HepG2 (cell line): ENCODE measurements around the gene NLGN2. TPM values are rescaled to one million over a fixed set of nuclear protein-coding genes. Genes with fewer than 3 reads are reported as not detected.

Source experiments
- EP300 ChIP-seq, 3 experiments: sonication (generic) in 1 of 3; formaldehyde crosslinking in 1 of 3; IDR thresholded peaks; 2 replicates each; pipeline versions ENCODE4 v1.5.1 to v1.6.1; 2011 to 2020; ENCODE audit warnings: low read depth in 2 of 3, low read length in 2 of 3, borderline replicate concordance in 1 of 3, improper control_type of control experiment in 1 of 3, mild to moderate bottlenecking in 1 of 3, missing genetic modification reagents in 1 of 3, moderate library complexity in 1 of 3
- FOXC1 ChIP-seq: sonication (generic); formaldehyde crosslinking; IDR thresholded peaks from 2 replicates; pipeline ENCODE4 v1.8.0; 2022; ENCODE audit warnings: mild to moderate bottlenecking, missing genetic modification reagents, borderline replicate concordance
- GTF2F1 ChIP-seq: fragments of 150-350 bp; IDR thresholded peaks from 2 replicates; pipeline ENCODE4 v1.6.1; 2014; ENCODE audit warnings: low read length
- HCFC1 ChIP-seq: fragments of 150-350 bp; IDR thresholded peaks from 2 replicates; pipeline ENCODE4 v1.6.1; 2014; ENCODE audit warnings: low read depth, low read length
- MAFK ChIP-seq, 2 experiments: IDR thresholded peaks in 1 of 2; conservative IDR thresholded peaks in 1 of 2; 2 replicates each; pipeline ENCODE4 v1.6.1; 2011; ENCODE audit warnings: improper control_type of control experiment in 2 of 2, low read length in 2 of 2
- MEIS1 ChIP-seq: sonication (generic); formaldehyde crosslinking; IDR thresholded peaks from 2 replicates; pipeline ENCODE4 v1.9.0; 2021; ENCODE audit warnings: mild to moderate bottlenecking, missing genetic modification reagents, moderate library complexity, borderline replicate concordance
- NFIB ChIP-seq: sonication (generic); formaldehyde crosslinking; IDR thresholded peaks from 2 replicates; pipeline ENCODE4 v1.9.0; 2021; ENCODE audit warnings: missing genetic modification reagents, mild to moderate bottlenecking, borderline replicate concordance
- TBL1XR1 ChIP-seq: fragments of 150-350 bp; IDR thresholded peaks from 2 replicates; pipeline ENCODE4 v1.6.1; 2014; ENCODE audit warnings: borderline replicate concordance, low read length; ENCODE audit not compliant: partially characterized antibody
- ZBTB44 ChIP-seq: sonication (generic); formaldehyde crosslinking; IDR thresholded peaks from 2 replicates; pipeline ENCODE4 v1.4.0; 2020; ENCODE audit warnings: missing genetic modification reagents
- ZNF30 ChIP-seq: sonication (generic); formaldehyde crosslinking; IDR thresholded peaks from 2 replicates; pipeline ENCODE4 v1.5.0; 2020; ENCODE audit warnings: mild to moderate bottlenecking, missing genetic modification reagents
- ZNF567 ChIP-seq: sonication (generic); formaldehyde crosslinking; IDR thresholded peaks from 2 replicates; pipeline ENCODE4 v1.8.1; 2023; ENCODE audit warnings: mild to moderate bottlenecking, missing genetic modification reagents, borderline replicate concordance
- ZNF788 ChIP-seq: sonication (generic); formaldehyde crosslinking; IDR thresholded peaks from 2 replicates; pipeline ENCODE4 v1.5.0; 2020; ENCODE audit warnings: mild to moderate bottlenecking, missing genetic modification reagents, borderline replicate concordance
- polyA plus RNA-seq, 8 experiments: library from polyadenylated mRNA; depleted of rRNA in 3 of 8; stranded (reverse) in 7 of 8; unstranded in 1 of 8; fragments of >200 nt; fragmentation: Illumina TruSeq in 4 of 8; extraction: Trizol in 4 of 8; gene quantifications; 2 replicates each; pipeline versions ENCODE4 v1.2.1 to v1.2.3, GENCODE V29; 2011 to 2016; ENCODE audit warnings: low read depth in 4 of 8, missing spikeins in 1 of 8, mixed read lengths in 1 of 8; ENCODE audit not compliant: insufficient read depth in 1 of 8
- total RNA-seq, 5 experiments: library from RNA; depleted of rRNA; stranded (reverse); fragments of >200 nt; fragmentation: Illumina TruSeq; extraction: Trizol; gene quantifications; 2 replicates each; pipeline ENCODE4 v1.2.3, GENCODE V29; 2016; ENCODE audit warnings: low read depth in 1 of 5
- TF ChIP-seq, protein P1 (sequence below): sonication (generic); formaldehyde crosslinking; conservative IDR thresholded peaks from 2 replicates; pipeline ENCODE4 v1.8.0; 2022; ENCODE audit warnings: missing genetic modification reagents
- TF ChIP-seq, protein P2 (sequence below): sonication (generic); formaldehyde crosslinking; IDR thresholded peaks from 2 replicates; pipeline ENCODE4 v1.5.1; 2020; ENCODE audit warnings: mild to moderate bottlenecking, missing genetic modification reagents, moderate library complexity
- TF ChIP-seq, protein P3 (sequence below): sonication (generic); formaldehyde crosslinking; IDR thresholded peaks from 2 replicates; pipeline ENCODE4 v1.5.1; 2020; ENCODE audit warnings: mild to moderate bottlenecking, missing genetic modification reagents, borderline replicate concordance

The NLGN2 gene
- total and polyA plus RNA-seq, 2 of the 13 experiments (the other 11 are each of a cell fraction or from before 2014, with no cell fraction given) = 1.9 to 11.0 TPM

DNA sequence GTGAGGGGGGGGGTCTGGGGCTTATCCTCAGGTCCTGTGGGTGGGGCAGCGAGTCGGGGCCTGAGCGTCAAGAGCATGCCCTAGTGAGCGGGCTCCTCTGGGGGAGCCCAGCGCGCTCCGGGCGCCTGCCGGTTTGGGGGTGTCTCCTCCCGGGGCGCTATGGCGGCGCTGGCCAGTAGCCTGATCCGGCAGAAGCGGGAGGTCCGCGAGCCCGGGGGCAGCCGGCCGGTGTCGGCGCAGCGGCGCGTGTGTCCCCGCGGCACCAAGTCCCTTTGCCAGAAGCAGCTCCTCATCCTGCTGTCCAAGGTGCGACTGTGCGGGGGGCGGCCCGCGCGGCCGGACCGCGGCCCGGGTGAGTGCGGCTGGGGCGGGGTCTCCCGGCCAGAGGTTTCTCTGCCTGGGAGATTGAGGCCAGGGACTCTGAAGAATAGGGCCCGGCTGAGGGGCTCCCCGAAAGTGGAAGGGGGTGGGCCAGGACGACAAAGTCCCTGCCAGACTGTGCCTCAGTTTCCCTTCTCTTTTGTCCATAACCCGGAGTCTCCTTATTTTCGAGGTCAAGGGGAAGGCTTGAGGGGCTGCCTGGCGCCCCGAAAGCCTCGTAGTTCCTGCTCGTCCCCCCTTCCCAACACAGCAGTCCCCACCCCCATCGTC, 31.9 kb downstream of the NLGN2 start, which contains the start of gene FGF11 (continued):
- TF ChIP-seq ZBTB44 (CRISPR knock-in tag) = no peak
- no peak for TF ChIP-seq MEIS1 (CRISPR knock-in tag)
- TF ChIP-seq HCFC1 = no peak
- no peak for TF ChIP-seq TBL1XR1
- no peak for TF ChIP-seq ZNF30 (CRISPR knock-in tag)
- no peak for TF ChIP-seq ZNF567
- TF ChIP-seq NFIB (CRISPR knock-in tag) = no peak
- TF ChIP-seq GTF2F1 = no peak
- TF ChIP-seq EP300 (IDR thresholded peaks at IDR 0.05; ENCODE audit: low read depth in 2 of 2, low read length in 2 of 2) = no peak
- no peak for TF ChIP-seq EP300 (CRISPR knock-in tag; IDR thresholded peaks at IDR 0.05; ENCODE audit: borderline replicate concordance)
- TF ChIP-seq ZNF788 = no peak
- TF ChIP-seq, protein P1, sequence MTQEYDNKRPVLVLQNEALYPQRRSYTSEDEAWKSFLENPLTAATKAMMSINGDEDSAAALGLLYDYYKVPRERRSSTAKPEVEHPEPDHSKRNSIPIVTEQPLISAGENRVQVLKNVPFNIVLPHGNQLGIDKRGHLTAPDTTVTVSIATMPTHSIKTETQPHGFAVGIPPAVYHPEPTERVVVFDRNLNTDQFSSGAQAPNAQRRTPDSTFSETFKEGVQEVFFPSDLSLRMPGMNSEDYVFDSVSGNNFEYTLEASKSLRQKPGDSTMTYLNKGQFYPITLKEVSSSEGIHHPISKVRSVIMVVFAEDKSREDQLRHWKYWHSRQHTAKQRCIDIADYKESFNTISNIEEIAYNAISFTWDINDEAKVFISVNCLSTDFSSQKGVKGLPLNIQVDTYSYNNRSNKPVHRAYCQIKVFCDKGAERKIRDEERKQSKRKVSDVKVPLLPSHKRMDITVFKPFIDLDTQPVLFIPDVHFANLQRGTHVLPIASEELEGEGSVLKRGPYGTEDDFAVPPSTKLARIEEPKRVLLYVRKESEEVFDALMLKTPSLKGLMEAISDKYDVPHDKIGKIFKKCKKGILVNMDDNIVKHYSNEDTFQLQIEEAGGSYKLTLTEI (CRISPR knock-in tag) = no peak
- TF ChIP-seq, protein P2, sequence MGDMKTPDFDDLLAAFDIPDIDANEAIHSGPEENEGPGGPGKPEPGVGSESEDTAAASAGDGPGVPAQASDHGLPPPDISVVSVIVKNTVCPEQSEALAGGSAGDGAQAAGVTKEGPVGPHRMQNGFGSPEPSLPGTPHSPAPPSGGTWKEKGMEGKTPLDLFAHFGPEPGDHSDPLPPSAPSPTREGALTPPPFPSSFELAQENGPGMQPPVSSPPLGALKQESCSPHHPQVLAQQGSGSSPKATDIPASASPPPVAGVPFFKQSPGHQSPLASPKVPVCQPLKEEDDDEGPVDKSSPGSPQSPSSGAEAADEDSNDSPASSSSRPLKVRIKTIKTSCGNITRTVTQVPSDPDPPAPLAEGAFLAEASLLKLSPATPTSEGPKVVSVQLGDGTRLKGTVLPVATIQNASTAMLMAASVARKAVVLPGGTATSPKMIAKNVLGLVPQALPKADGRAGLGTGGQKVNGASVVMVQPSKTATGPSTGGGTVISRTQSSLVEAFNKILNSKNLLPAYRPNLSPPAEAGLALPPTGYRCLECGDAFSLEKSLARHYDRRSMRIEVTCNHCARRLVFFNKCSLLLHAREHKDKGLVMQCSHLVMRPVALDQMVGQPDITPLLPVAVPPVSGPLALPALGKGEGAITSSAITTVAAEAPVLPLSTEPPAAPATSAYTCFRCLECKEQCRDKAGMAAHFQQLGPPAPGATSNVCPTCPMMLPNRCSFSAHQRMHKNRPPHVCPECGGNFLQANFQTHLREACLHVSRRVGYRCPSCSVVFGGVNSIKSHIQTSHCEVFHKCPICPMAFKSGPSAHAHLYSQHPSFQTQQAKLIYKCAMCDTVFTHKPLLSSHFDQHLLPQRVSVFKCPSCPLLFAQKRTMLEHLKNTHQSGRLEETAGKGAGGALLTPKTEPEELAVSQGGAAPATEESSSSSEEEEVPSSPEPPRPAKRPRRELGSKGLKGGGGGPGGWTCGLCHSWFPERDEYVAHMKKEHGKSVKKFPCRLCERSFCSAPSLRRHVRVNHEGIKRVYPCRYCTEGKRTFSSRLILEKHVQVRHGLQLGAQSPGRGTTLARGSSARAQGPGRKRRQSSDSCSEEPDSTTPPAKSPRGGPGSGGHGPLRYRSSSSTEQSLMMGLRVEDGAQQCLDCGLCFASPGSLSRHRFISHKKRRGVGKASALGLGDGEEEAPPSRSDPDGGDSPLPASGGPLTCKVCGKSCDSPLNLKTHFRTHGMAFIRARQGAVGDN (CRISPR knock-in tag) = peak; percentile 59
- TF ChIP-seq, protein P3, sequence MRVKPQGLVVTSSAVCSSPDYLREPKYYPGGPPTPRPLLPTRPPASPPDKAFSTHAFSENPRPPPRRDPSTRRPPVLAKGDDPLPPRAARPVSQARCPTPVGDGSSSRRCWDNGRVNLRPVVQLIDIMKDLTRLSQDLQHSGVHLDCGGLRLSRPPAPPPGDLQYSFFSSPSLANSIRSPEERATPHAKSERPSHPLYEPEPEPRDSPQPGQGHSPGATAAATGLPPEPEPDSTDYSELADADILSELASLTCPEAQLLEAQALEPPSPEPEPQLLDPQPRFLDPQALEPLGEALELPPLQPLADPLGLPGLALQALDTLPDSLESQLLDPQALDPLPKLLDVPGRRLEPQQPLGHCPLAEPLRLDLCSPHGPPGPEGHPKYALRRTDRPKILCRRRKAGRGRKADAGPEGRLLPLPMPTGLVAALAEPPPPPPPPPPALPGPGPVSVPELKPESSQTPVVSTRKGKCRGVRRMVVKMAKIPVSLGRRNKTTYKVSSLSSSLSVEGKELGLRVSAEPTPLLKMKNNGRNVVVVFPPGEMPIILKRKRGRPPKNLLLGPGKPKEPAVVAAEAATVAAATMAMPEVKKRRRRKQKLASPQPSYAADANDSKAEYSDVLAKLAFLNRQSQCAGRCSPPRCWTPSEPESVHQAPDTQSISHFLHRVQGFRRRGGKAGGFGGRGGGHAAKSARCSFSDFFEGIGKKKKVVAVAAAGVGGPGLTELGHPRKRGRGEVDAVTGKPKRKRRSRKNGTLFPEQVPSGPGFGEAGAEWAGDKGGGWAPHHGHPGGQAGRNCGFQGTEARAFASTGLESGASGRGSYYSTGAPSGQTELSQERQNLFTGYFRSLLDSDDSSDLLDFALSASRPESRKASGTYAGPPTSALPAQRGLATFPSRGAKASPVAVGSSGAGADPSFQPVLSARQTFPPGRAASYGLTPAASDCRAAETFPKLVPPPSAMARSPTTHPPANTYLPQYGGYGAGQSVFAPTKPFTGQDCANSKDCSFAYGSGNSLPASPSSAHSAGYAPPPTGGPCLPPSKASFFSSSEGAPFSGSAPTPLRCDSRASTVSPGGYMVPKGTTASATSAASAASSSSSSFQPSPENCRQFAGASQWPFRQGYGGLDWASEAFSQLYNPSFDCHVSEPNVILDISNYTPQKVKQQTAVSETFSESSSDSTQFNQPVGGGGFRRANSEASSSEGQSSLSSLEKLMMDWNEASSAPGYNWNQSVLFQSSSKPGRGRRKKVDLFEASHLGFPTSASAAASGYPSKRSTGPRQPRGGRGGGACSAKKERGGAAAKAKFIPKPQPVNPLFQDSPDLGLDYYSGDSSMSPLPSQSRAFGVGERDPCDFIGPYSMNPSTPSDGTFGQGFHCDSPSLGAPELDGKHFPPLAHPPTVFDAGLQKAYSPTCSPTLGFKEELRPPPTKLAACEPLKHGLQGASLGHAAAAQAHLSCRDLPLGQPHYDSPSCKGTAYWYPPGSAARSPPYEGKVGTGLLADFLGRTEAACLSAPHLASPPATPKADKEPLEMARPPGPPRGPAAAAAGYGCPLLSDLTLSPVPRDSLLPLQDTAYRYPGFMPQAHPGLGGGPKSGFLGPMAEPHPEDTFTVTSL (CRISPR knock-in tag) = no peak
- TF ChIP-seq MAFK (conservative IDR thresholded peaks at IDR 0.05 in 1 of 2, IDR thresholded peaks at IDR 0.05 in 1 of 2; ENCODE audit: low read length in 2 of 2) = no peak
- no peak for TF ChIP-seq FOXC1 (CRISPR knock-in tag)
